Tibial nerve (tissue), 4 donors: ENCODE results near the gene SH3BP1. TPM values are rescaled to one million over a fixed set of nuclear protein-coding genes. Genes with fewer than 3 reads are reported as not detected.

ENCODE experiments used
- DNase-seq, 2 donors: peaks; one replicate each; pipeline ENCODE4 v3.0.0-alpha.2; 2019; ENCODE audit warnings: low spot score in 2 of 2
- H3K27ac ChIP-seq, 4 donors: fragments of 200-600 bp; sonication (generic) in 3 of 4; one replicate each; pipeline ENCODE4 v1.5.1; 2017 to 2019; ENCODE audit warnings: mild to moderate bottlenecking in 1 of 4
- H3K27me3 ChIP-seq, 2 donors: fragments of 200-600 bp; sonication (generic) in 1 of 2; one replicate each; pipeline versions ENCODE4 v1.5.1 to v1.6.0; 2017 to 2019
- H3K36me3 ChIP-seq, 3 donors: fragments of 200-600 bp; sonication (generic); one replicate each; pipeline ENCODE4 v1.5.1; 2018 to 2019
- H3K4me1 ChIP-seq, 4 donors: fragments of 200-600 bp; sonication (generic) in 3 of 4; one replicate each; pipeline ENCODE4 v1.5.1; 2017 to 2019
- H3K4me3 ChIP-seq, 4 donors: fragments of 200-600 bp; sonication (generic) in 3 of 4; one replicate each; pipeline ENCODE4 v1.5.1; 2017 to 2019; ENCODE audit warnings: mild to moderate bottlenecking in 1 of 4, moderate library complexity in 1 of 4
- H3K9me3 ChIP-seq, 4 donors: fragments of 200-600 bp; sonication (generic) in 3 of 4; one replicate each; pipeline ENCODE4 v1.5.1; 2017 to 2019
- CTCF ChIP-seq, 5 experiments: fragments of 200-600 bp in 3 of 5; fragments of 450-650 bp in 2 of 5; sonication (generic) in 3 of 5; IDR thresholded peaks; one replicate each; pipeline ENCODE4 v1.5.1; 2016 to 2019; ENCODE audit warnings: antibody characterized with exemption in 5 of 5, mild to moderate bottlenecking in 3 of 5, moderate library complexity in 2 of 5
- EP300 ChIP-seq, 2 donors: sonication (generic); formaldehyde crosslinking; IDR thresholded peaks; one replicate each; pipeline ENCODE4 v1.6.1; 2017; ENCODE audit warnings: antibody characterized with exemption in 2 of 2, mild to moderate bottlenecking in 1 of 2
- POLR2A ChIP-seq, 2 donors: fragments of 450-650 bp; IDR thresholded peaks; one replicate each; pipeline ENCODE4 v1.6.1; 2017; ENCODE audit warnings: antibody characterized with exemption in 2 of 2, mild to moderate bottlenecking in 2 of 2, moderate library complexity in 2 of 2
- WGBS, 2 donors: methylation state at CpG; one replicate each; pipeline ENCODE4 v1.1.5; 2018; 5-methylcytosine and 5-hydroxymethylcytosine counted together
- total RNA-seq, 4 donors: library from RNA; depleted of rRNA; stranded (reverse); fragments of >200 nt; gene quantifications; one replicate each; pipeline ENCODE4 v1.1.0, GENCODE V29; 2016

The SH3BP1 gene
- total RNA-seq, 4 donors from 2014 or later, result 7.5 to 19.8 (median 13.9) TPM

DNA sequence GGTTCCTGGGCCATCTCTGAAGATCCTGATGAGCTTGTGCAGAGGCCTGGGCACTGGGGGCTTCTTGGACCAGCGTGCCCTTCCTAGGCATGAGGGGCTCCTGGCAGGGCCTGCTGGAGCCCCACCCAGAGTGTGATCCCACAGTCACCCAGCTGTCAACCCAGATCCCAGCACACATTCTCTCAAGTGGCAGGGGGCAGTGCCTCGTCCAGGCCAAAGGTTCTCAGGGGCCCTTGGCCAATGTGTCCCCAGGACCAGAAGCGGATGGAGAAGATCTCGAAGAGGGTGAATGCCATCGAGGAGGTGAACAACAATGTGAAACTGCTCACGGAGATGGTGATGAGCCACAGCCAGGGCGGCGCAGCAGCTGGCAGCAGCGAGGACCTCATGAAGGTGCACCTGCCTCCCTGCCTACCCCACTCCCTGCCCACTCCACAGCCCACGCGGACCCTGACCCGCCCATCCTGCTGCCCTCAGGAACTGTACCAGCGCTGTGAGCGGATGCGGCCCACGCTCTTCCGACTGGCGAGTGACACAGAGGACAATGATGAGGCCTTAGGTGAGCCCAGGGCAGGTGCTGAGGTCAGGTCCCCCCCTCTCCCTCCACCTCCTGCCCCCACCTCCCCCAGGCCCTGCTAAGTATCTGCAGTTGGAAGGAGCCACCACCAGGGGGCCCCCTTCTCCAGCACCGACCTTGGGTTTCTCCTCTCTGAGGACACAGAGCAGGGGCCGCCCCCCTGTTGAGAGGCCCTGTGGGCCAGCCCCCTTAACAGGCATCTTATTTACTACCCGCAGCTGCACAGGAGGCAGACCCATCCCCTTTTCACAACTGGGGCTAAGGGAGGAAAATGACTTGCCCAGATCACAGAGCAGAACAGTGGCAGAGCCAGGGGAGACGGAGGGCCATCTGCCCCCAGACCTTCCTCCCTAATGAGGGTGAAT lies 16.1 kb upstream of the SH3BP1 start:
- Histone ChIP-seq H3K9me3 (no peaks in the 10 kb centered on the region), H3K27me3 (no peaks in the 10 kb centered on the region), H3K4me3 (no peak overlapping the region), H3K27ac (peak overlapping the region in 3 of 4 donors; percentile 44 to 68 (median 61)), H3K36me3 (peaks cover 0 to 71% (median 0%) of the 10 kb centered on the region in 3 donors), H3K4me1 (peaks cover 0 to 39% (median 28%) of the 10 kb centered on the region in 4 donors)
- no peak for TF ChIP-seq EP300 (IDR thresholded peaks at IDR 0.05)
- peak; percentile 58 to 97 (median 87) for TF ChIP-seq CTCF (IDR thresholded peaks at IDR 0.05)
- WGBS, 2 donors, result 62 to 63% methylated on average over 13 to 19 of the region's 22 CpGs
- peak in 1 of 2 donors; percentile 65 for DNase-seq

- no peaks in the 10 kb centered on the region for H3K9me3 ChIP-seq
- TF ChIP-seq POLR2A (IDR thresholded peaks at IDR 0.05) (no peak), CTCF (IDR thresholded peaks at IDR 0.05) (no peak), EP300 (IDR thresholded peaks at IDR 0.05) (no peak)
- no peaks in the 10 kb centered on the region for H3K27me3 ChIP-seq
- H3K4me1 ChIP-seq, result peaks cover 0 to 39% (median 28%) of the 10 kb centered on the region in 4 donors
- 67 to 68% methylated on average over 6 of the region's 6 CpGs for WGBS, 2 donors
- peak overlapping the region in 3 of 4 donors; percentile 44 to 68 (median 61) for H3K27ac ChIP-seq
- no peak for DNase-seq
- peaks cover 0 to 71% (median 0%) of the 10 kb centered on the region in 3 donors for H3K36me3 ChIP-seq
- no peak overlapping the region for H3K4me3 ChIP-seq
Observed at GRCh38 chr22:37624017-37624365, 15.5 kb upstream of the SH3BP1 start.

- no peak overlapping the region for H3K4me3 ChIP-seq
- DNase-seq, result no peak
- WGBS, 2 donors, result 85 to 89% methylated on average over 7 of the region's 7 CpGs
- TF ChIP-seq POLR2A (IDR thresholded peaks at IDR 0.05) (no peak), EP300 (IDR thresholded peaks at IDR 0.05) (no peak), CTCF (IDR thresholded peaks at IDR 0.05) (no peak)
- H3K27me3 ChIP-seq, result no peaks in the 10 kb centered on the region
- H3K9me3 ChIP-seq, result no peaks in the 10 kb centered on the region
- H3K36me3 ChIP-seq, result peaks cover 0 to 71% (median 0%) of the 10 kb centered on the region in 3 donors
- H3K4me1 ChIP-seq, result peaks cover 0 to 39% (median 28%) of the 10 kb centered on the region in 4 donors
- peak overlapping the region in 1 of 4 donors; percentile 77 for H3K27ac ChIP-seq
Observed at GRCh38 chr22:37624876-37625275, 14.6 kb upstream of the SH3BP1 start.

DNA sequence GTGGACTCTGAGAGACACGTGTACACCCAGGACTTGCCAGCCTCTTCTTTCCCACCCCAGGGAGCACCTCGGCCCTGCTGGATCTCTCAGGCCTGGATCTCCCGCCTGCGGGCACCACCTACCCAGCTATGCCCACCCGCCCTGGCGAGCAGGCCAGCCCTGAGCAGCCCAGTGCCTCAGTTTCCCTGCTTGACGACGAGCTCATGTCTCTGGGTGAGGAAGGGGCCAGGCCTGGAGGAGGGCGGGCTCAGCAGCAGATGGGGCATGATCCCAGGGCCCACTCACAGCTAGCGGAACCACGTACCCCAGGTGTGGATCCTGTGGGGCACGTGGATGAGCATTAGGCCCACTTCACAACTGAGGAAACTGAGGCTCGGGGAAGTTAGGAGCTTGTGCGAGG lies 13.7 kb upstream of the SH3BP1 start:
- WGBS, 2 donors, result 79 to 86% methylated on average over 10 to 14 of the region's 14 CpGs
- H3K27ac ChIP-seq, result peak overlapping the region in 3 of 4 donors; percentile 60 to 84 (median 77)
- no peaks in the 10 kb centered on the region for H3K27me3 ChIP-seq
- H3K9me3 ChIP-seq, result no peaks in the 10 kb centered on the region
- no peak overlapping the region for H3K4me3 ChIP-seq
- TF ChIP-seq POLR2A (IDR thresholded peaks at IDR 0.05), result no peak
- DNase-seq, result no peak
- peaks cover 0 to 39% (median 28%) of the 10 kb centered on the region in 4 donors for H3K4me1 ChIP-seq
- peaks cover 0 to 71% (median 0%) of the 10 kb centered on the region in 3 donors for H3K36me3 ChIP-seq

- no peak overlapping the region for H3K4me3 ChIP-seq
- WGBS, 2 donors, result 30 to 40% methylated on average over 9 to 11 of the region's 11 CpGs
- H3K27me3 ChIP-seq, result no peaks in the 10 kb centered on the region
- H3K36me3 ChIP-seq, result peaks cover 0 to 71% (median 0%) of the 10 kb centered on the region in 3 donors
- H3K27ac ChIP-seq, result peak overlapping the region; percentile 43 to 84 (median 68)
- H3K4me1 ChIP-seq, result peaks cover 0 to 39% (median 28%) of the 10 kb centered on the region in 4 donors
- peak; percentile 42 to 56 for DNase-seq
- TF ChIP-seq CTCF (IDR thresholded peaks at IDR 0.05) (peak in 1 of 5 experiments; percentile 14), POLR2A (IDR thresholded peaks at IDR 0.05) (no peak), EP300 (IDR thresholded peaks at IDR 0.05) (no peak)
- H3K9me3 ChIP-seq, result no peaks in the 10 kb centered on the region
Observed at GRCh38 chr22:37626144-37626543, 13.3 kb upstream of the SH3BP1 start.
